ENCODE measurements around the gene NME7.
"Not testable (repeated sequence)": the region's sequence is repeated elsewhere in the genome, so short reads cannot be mapped to it uniquely, and the experiment has no call there.

Gene NME7

DNA sequence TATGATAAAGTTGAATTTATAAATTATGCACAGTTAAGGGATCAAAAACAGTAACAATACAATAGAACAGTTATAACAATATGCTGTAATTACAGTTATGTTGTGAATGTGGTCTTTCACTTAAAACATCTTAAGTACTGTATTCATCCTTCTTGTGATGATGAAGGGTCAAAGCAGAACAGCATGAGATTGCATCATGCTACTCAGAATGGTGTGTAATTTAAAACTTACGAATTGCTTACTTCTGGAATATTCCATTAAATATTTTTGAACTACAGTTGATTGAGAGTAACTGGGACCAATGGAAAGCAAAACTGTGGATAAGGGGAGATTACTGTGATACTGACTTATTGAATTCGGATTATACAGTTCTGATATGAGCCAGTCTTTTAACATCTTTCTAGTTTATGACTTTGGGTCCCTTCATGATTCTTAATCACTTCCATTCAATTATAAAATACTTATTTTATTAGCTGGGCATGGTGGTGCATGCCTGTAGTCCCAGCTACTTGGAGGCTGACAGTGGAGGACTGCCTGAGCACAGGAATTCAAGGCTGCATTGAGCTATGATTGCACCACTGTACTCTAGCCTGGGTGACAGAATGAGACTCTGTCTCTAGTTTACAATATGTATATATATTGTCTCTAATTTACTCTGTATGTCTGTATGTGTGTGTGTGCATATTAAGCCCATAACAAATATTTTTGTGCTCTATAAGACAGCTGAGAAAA lies 217.9 kb downstream of the NME7 start:
- no peak for DNase-seq

DNA sequence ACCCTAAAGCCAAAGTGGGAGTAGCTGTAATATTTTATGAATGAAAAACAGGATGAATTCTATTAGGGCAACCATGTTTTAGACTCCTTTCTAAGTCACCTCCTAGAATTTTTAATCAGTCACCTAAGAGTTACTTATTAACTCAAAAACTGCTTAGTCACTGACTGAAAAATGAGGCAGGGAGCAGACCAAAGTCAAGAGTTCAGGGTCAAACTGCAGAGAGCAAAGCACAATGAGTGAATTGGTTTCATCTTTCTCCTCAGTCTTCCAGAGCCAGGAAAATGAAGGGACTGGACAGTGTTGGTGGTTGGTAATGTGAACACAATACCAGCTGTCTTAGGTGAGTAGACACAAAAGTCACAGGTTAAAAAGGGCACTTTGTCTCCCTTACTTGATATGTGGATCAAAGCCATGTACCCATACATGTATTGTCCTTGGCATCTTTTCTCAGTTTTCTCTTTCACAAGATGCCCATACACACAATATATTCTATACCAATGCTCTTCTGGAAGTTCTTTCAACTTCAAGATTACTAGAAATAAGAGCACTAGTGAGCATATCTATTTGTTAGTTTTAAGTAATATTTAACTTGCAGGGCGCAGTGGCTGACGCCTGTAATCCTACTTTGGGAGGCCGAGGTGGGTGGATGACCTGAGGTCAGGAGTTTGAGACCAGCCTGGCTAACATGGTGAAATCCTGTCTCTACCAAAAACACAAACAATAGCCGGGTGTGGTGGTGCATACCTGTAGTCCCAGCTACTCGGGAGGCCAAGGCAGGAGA lies 218.9 kb downstream of the NME7 start:
- no peak for DNase-seq

GRCh38 chr1:169146576-169147214 lies 220.9 kb downstream of the NME7 start:
- DNase-seq, result no peak

GRCh38 chr1:169144941-169145626 lies 222.5 kb downstream of the NME7 start:
- no peak for DNase-seq

GRCh38 chr1:169143984-169144383 lies 223.6 kb downstream of the NME7 start:
- no peak for DNase-seq

DNA sequence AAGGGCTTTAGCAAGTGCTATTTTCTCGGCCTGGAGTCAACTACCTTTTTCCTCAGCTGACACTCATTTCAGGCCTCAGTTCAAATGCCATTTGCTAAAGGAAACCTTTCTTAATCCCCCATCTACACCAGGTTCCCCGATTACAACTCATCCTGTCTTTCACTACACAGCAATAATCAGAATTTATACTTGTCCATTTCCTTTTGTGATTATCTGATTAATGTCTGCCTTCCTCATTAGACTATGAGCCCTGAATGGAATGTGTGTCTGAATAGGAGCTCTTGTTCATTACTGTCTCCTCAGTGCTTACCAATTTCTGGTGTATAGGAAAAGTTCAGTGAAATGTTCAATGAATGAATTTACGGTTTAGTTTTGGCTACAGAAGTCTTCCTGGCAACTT lies 224.3 kb downstream of the NME7 start:
- no peak for DNase-seq

- no peak for DNase-seq
Measured at GRCh38 chr1:169142129-169142528, 225.5 kb downstream of the NME7 start.

DNA sequence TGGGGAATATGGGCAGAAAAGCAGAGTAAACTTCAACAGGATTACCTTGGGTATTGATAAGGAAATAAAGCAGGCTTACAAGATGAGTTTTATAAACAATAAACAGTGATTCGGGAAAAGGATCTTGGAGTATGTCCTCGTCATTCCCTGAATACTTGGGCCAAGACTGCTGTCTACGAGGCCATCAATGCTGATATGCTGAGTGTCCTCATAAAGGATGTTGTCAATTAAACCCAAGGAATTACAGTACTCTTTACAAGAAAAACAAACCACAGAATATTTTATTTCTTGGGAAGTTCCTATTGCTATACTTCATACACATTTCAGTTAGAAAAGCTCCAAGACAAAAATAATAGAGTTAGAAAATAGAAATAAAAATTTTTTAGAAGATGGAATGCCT lies 226.2 kb downstream of the NME7 start:
- DNase-seq, result no peak

DNA sequence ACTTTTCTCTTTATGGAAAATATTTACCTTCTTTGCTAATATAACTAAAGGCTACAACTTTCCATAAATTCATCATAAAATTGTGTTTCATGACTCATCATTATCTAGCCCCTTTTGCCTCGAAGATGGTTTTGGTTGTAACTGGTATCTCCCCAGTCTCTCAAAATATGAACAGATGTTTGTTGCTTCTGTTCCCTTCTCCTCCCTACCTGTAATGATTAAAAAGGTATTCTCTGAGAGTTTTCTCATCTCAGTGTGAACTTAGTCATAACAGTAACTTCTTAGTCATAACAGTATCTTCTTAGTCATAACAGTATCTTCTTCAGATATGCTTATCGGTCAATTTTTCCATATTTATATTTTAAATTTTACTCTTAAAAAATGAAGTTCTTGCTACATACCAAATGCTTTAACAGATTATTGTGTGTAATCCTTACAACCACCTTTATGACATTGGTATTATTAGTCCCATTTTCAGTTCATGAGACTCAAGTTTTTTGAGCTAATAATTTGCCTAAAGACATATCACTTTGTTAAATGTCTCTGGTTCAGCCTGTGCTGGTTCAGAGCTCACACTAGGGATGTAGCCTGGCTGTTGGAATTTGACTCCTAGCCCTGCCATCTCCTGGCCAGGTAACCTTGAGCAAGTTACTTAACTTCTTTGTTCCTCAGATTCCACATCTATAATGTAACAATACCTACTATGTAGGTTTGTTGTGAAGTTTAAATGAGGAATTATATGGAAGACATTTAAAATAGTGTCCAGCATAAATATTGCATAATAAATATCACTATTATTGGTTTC lies 228.5 kb downstream of the NME7 start:
- no peak for DNase-seq

- no peak for DNase-seq
Measured at GRCh38 chr1:169137357-169137756, 230.2 kb downstream of the NME7 start.

GRCh38 chr1:169133801-169134502 lies 233.6 kb downstream of the NME7 start:
- DNase-seq, result no peak

DNA sequence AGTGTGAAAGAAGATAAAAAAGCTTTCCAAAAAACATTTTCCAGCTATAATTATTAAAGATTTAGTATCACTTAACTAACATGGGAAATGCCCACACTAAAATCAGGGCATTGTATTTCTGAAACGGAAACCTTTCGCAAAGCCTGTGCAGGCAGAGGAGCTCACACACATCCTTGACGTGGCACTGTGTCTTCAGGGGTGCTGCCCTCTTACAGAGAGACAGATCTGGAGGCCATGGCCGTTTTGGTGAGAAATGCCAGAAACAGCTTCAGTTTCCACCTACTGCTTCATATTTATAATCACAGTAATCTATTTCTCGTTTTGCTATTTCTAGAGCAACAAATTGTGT lies 234.4 kb downstream of the NME7 start:
- no peak for DNase-seq

DNA sequence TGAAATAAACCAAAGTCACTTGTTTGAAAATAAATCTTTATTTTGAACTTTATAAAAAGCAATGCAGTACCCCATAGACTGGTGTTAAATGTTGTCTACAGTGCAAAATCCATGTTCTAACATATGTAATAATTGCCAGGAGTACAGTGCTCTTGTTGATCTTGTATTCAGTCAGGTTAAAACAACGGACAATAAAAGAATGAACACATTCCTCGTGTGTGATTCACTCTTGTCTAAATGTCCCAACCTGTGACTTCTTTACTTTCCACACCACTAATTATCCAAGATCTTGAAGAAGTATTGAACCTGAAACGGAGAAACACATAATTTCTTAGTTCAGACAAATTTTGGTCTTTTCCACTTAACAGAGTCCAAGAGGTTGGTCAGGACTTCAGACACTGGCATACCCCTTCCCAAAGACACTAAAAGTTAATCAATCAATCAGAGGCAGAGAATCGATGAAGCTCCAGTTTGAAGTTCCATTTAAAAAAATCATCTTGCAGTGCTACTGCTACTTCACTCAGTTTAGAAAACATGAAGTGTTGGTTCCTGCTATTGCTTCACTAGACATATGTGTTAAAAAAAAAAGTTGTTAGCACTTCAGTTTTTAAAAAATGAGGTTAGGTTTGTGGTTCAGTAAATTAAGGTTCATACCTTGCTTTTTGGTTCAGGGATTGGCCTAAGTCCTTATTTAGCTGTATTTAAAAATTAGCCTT lies 234.9 kb downstream of the NME7 start:
- DNase-seq, result no peak

DNA sequence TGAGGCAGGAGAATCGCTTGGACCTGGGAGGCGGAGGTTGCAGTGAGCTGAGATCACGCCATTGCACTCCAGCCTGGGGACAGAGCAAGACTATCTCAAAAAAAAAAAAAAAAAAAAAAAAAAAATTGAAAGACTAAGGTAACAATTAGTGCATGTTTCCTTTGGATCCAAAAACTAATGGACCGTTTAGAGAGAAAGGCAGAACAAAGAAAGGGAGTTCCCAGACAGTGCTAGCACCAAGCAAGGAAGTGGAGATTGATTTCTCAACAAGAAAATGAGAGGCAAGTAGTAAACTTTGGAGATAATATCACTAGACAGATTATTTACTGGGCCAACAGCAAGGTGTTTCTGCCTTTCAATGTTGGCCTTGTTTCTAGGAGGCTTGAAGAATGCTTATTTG lies 236.9 kb downstream of the NME7 start:
- DNase-seq, result no peak

DNA sequence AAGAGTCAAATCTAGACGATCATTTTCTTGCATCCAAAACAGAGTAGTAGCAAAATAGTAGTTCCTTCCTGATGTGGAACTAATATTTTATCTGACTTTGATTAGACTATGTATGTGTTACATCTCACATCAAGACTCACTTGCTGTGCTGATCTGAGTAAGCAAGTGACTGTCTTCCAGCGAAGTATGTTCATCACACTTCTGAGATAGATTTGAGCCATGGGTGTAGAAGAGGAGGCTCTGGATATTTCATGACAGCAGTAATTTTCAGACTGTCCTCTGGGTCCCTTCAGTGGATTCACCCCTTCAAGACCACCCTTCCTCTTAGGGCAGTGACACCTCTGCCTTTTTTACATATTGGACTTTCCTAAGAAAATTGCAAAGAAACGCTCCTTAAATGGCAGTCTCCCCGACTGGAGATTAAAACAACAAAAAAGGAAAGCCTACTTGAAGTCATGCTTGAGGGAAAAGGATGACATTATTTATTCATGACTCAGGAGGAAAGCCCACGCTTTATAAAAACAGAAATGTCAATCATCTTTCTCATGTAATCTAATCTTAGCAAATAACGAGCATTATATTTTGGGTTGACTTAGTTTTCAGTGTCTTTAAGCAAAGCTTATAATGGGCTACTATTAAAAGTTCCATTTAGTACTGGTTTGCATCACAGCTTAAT lies 238.3 kb downstream of the NME7 start:
- no peak for DNase-seq

GRCh38 chr1:169128562-169128961 lies 239.0 kb downstream of the NME7 start:
- no peak for DNase-seq

DNA sequence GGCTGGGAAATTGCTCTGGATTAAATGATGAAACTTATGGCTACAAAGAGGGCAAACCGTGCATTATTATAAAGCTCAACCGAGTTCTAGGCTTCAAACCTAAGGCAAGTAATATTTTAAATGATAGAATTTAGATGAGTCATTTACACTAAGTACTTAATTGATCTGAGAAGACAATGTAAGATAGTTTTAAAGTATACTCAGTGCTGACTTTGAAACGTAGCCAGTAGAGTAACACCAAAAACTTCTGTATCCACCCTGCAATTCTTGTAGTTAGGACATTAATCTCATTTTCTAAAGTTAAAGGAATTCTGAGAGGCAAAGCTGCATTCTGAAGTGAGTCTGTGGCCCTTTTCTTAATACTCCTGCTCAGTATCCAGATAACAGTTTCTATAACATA lies 240.3 kb downstream of the NME7 start:
- no peak for DNase-seq

DNA sequence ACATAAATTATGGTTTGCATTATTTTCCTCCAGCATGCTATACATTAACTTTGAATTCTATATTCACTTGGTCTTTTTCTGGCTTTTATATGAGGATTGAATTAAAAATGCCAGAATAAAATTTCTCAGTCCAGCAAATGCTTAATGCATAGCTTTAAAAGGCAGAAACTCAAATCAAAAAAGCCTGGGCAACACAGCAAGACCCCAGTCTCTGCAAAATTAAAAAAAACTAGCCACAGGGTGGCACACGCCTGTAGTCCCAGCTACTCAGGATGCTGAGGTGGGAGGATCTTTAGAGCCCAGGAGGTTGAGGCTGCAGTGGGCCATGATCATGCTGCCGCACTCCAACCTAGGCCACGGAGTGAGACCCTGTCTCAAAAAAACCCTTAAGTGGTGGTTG lies 241.3 kb downstream of the NME7 start:
- no peak for DNase-seq

- DNase-seq, result not testable (repeated sequence)
Measured at GRCh38 chr1:169125597-169125996, 242.0 kb downstream of the NME7 start.

GRCh38 chr1:169124459-169124858 lies 243.1 kb downstream of the NME7 start:
- no peak for DNase-seq

GRCh38 chr1:169122976-169123375 lies 244.6 kb downstream of the NME7 start:
- no peak for DNase-seq
